ENCODE results near the gene IFNA8. TPM values are rescaled to one million over a fixed set of nuclear protein-coding genes. Genes with fewer than 3 reads are reported as not detected.

The IFNA8 gene
- total and polyA plus RNA-seq, 4 donors, result not detected

DNA sequence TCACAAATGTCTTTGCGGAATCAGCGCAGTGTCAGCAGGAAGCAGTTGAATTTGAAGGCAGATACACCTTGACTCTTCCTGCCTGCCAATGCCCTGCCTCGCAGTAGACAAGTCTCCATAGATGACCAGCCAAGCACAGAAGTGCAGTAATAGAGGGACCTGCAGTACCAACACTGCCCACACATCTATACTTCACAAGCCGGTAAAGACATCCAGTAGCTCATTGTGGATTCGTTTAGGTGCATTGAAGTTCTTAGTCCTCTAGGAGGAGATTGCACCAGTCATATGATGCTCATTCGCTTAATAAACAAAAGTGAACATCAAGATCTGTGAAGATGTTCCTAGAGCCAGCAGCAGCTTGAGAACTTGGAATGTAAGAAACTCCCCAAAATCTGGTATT, 16.6 kb upstream of the IFNA8 start:
- Histone ChIP-seq H3K27ac (ENCODE audit: low read depth in 1 of 2, low read length in 2 of 2) (no peak overlapping the region), H3K4me3 (ENCODE audit: low read length in 2 of 2) (no peak overlapping the region), H3K9me3 (ENCODE audit: control insufficient read depth, low read length) (peaks cover 1% of the 10 kb centered on the region), H3K4me1 (ENCODE audit: control insufficient read depth in 1 of 2, insufficient read depth in 2 of 2, low read length in 2 of 2) (no peaks in the 10 kb centered on the region), H3K36me3 (ENCODE audit: control insufficient read depth in 1 of 2, insufficient read depth in 2 of 2, low read length in 1 of 2) (no peaks in the 10 kb centered on the region), H3K27me3 (ENCODE audit: control insufficient read depth in 1 of 2, insufficient read depth in 2 of 2, low read length in 1 of 2) (peaks cover 0 to 3% of the 10 kb centered on the region in 2 donors)
- ATAC-seq (ENCODE audit: low FRiP score) (no peak), DNase-seq (no peak)
- intact Hi-C loops (cut with DNase I), result loop anchor here in 1 of 2 donors (5.0 kb wide), 1 partner anchor 45 kb away; no protein-coding TSS in a partner anchor
- 81 to 86% methylated on average over 6 of the region's 6 CpGs for WGBS, 2 donors

DNA sequence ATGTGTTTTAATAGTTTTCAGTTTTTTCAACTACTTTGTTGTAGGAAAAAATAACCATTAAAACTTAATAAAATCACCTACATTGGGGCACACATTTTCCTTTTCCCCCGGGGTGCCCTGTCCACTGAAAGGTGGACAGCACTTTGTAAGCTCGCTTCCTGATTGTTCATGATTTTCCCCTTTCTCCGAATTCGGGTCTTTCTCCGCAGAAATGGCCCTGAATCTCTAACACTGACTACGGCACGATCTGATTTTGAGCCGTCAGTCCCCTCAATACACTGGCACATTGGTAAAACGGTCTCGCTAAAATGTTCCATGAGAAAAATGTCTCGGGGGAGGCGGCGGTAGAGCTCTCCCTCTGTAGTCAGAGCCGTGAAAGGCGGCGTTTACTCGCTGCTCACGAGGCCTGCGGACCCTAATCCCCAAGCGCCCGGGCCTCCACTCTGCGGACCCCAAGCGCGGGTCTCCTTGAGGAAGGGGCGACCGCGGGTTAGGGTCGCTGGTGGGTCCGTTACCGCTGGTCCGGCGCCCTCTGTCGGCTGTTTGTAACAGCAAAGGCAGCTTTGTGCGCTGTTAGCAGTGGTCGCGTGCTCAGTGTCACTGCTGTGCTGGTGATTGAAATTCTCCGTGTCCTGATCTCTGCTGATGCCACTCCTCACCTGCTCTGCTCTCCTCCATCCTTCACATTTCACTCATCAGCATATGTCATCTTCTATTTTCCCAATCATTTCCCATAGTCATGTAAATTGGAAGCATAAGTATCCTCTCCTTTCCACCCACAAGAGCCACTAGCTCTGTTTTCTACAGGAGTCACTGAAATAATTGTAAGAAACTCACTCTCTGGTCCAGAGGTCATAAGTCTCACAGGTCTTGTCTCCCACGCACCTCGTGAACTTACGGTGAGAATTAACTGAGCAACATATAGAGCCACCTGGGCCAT, 12.9 kb upstream of the IFNA8 start:
- Histone ChIP-seq H3K36me3 (ENCODE audit: control insufficient read depth in 1 of 2, insufficient read depth in 2 of 2, low read length in 1 of 2) (no peaks in the 10 kb centered on the region), H3K27me3 (ENCODE audit: control insufficient read depth in 1 of 2, insufficient read depth in 2 of 2, low read length in 1 of 2) (peaks cover 0 to 6% of the 10 kb centered on the region in 2 donors), H3K9me3 (ENCODE audit: control insufficient read depth, low read length) (peaks cover 1% of the 10 kb centered on the region), H3K27ac (ENCODE audit: low read depth in 1 of 2, low read length in 2 of 2) (no peak overlapping the region), H3K4me1 (ENCODE audit: control insufficient read depth in 1 of 2, insufficient read depth in 2 of 2, low read length in 2 of 2) (no peaks in the 10 kb centered on the region), H3K4me3 (ENCODE audit: low read length in 2 of 2) (peak overlapping the region in 1 of 2 donors; percentile 37)
- peak; percentile 82 for ATAC-seq (ENCODE audit: low FRiP score)
- intact Hi-C loops (cut with DNase I), result loop anchor here (2.0 to 5.0 kb wide), 2 partner anchors 64 to 77 kb away; no protein-coding TSS in a partner anchor
- WGBS, 2 donors, result 9% methylated on average over 40 of the region's 40 CpGs
- DNase-seq, result peak; percentile 52 to 81

DNA sequence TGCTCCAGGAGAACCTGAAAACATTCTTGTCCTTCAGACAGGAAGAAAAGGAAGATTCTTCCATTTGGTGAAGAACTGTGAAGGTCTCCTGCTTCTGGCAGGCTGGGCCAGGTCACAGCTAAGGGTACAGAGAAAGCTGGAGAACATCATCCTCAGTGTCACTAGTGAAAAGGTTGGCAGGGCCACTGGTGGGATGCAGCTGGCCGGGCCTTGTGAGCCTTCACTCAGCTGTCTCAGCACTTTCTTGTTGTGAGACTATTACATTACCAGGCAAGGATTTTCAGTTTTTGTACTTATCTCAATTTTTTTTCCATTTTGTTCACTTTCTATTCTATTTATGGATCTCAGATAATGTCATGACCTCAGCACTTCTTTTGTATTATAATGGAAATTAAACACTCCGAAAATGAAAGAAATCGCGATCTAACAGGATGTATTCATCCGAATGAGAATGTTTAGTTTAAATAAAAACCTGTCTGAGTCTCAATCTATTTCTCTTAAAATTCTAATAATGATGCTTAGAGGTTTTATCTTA, 9.9 kb upstream of the IFNA8 start:
- no peaks in the 10 kb centered on the region for H3K4me1 ChIP-seq (ENCODE audit: control insufficient read depth in 1 of 2, insufficient read depth in 2 of 2, low read length in 2 of 2)
- H3K27me3 ChIP-seq (ENCODE audit: control insufficient read depth in 1 of 2, insufficient read depth in 2 of 2, low read length in 1 of 2), result peaks cover 0 to 2% of the 10 kb centered on the region in 2 donors
- no peaks in the 10 kb centered on the region for H3K36me3 ChIP-seq (ENCODE audit: control insufficient read depth in 1 of 2, insufficient read depth in 2 of 2, low read length in 1 of 2)
- WGBS, 2 donors, result 88 to 91% methylated on average over 5 of the region's 5 CpGs
- H3K9me3 ChIP-seq (ENCODE audit: control insufficient read depth, low read length), result no peaks in the 10 kb centered on the region
- no peak for ATAC-seq (ENCODE audit: low FRiP score)
- no peak for DNase-seq
- no peak overlapping the region for H3K27ac ChIP-seq (ENCODE audit: low read depth in 1 of 2, low read length in 2 of 2)
- intact Hi-C loops (cut with DNase I), result loop anchor here in 1 of 2 donors (5.0 kb wide), 1 partner anchor 67 kb away; no protein-coding TSS in a partner anchor
- H3K4me3 ChIP-seq (ENCODE audit: low read length in 2 of 2), result no peak overlapping the region

DNA sequence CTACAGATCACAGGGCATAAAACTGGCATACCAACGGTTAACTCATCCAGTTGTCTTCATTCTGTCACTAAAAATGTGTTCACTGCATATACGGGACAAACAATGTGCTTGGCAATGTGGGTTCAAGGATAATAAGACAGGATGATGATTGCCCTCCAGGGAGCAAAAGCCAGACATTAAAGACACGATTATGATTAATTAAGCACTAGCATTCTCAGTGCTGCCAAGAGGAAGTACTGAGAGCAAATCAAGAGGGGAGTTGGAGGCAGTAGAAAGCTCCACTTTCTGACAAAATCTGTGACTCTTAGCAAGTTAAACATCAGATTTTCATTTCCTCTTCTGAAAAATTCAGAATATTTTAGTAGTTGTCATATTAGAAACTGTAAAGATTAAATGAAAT, 9.0 kb upstream of the IFNA8 start:
- intact Hi-C loops (cut with DNase I), result loop anchor here in 1 of 2 donors (5.0 kb wide), 1 partner anchor 68 kb away; no protein-coding TSS in a partner anchor
- no peaks in the 10 kb centered on the region for H3K36me3 ChIP-seq (ENCODE audit: control insufficient read depth in 1 of 2, insufficient read depth in 2 of 2, low read length in 1 of 2)
- H3K9me3 ChIP-seq (ENCODE audit: control insufficient read depth, low read length), result no peaks in the 10 kb centered on the region
- H3K4me1 ChIP-seq (ENCODE audit: control insufficient read depth in 1 of 2, insufficient read depth in 2 of 2, low read length in 2 of 2), result no peaks in the 10 kb centered on the region
- DNase-seq, result no peak
- no peak overlapping the region for H3K27ac ChIP-seq (ENCODE audit: low read depth in 1 of 2, low read length in 2 of 2)
- ATAC-seq (ENCODE audit: low FRiP score), result no peak
- no peak overlapping the region for H3K4me3 ChIP-seq (ENCODE audit: low read length in 2 of 2)
- H3K27me3 ChIP-seq (ENCODE audit: control insufficient read depth in 1 of 2, insufficient read depth in 2 of 2, low read length in 1 of 2), result peaks cover 0 to 2% of the 10 kb centered on the region in 2 donors
- WGBS, 2 donors, result 36 to 43% methylated on average over 3 of the region's 3 CpGs

DNA sequence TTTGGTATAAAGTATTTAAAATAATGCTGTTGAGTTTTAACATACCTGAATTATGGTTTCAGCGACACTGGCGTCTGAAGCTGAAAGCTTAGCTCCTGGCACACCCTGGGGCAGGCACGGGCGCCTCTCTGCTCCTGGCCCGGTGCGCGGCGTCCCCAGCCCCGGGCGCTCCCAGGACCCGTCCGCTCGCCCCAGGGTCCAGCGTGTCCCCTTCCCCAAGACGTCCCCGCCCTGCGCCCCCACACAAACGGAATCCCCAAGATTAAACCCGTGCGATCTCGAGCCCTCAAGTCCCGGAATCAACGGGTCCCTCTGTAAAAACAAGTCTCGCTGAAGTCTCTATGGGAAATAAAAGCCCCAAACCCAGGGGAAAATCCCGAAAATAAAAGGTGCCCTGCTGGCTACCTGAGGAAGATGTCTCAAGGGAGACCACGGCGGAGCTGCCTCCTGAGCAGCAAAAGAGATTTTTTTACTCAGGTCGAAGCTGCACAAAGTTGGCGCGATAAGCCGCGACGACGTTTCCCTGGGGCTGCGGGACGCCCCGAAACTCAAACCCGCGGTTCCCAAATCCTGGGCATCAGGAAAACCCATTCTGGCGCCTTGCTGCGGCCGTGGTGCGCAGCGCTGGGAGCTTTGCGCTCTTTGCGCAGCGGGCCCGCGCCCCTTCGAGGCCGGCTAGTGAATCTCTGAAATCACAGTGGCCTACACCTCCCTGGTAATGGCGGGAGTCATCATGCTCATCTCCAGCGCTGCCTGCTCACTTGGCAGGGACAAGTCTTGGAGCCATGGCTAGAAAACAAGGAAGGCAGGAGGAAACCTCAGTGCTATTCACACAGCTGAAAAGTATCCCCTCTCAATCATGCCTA, 6.3 kb upstream of the IFNA8 start:
- peak; percentile 50 for ATAC-seq (ENCODE audit: low FRiP score)
- Histone ChIP-seq H3K9me3 (ENCODE audit: control insufficient read depth, low read length) (no peaks in the 10 kb centered on the region), H3K4me1 (ENCODE audit: control insufficient read depth in 1 of 2, insufficient read depth in 2 of 2, low read length in 2 of 2) (no peaks in the 10 kb centered on the region), H3K4me3 (ENCODE audit: low read length in 2 of 2) (no peak overlapping the region), H3K27ac (ENCODE audit: low read depth in 1 of 2, low read length in 2 of 2) (no peak overlapping the region), H3K27me3 (ENCODE audit: control insufficient read depth in 1 of 2, insufficient read depth in 2 of 2, low read length in 1 of 2) (peaks cover 0 to 2% of the 10 kb centered on the region in 2 donors), H3K36me3 (ENCODE audit: control insufficient read depth in 1 of 2, insufficient read depth in 2 of 2, low read length in 1 of 2) (no peaks in the 10 kb centered on the region)
- 4 to 5% methylated on average over 53 of the region's 53 CpGs for WGBS, 2 donors
- peak in 1 of 2 donors; percentile 71 for DNase-seq
- intact Hi-C loops (cut with DNase I), result no loop called here

DNA sequence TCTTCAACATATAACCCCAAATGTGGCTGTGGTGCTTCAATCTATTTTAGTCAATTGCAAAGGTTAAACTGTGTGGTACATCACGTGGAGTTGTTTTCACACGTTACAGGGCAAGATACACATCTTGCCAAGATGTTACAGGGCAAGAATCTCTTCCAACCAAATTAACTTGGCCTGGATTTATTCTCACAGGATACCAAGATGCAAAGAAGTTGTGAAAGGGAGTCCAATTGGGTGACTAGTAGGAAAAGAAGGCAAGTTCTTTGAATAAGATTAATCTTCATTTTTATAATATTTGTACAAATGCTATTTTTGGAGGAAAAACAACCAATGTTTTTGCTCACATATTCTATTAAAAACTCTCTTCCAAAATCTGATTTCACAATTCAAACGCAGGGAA, 4.8 kb upstream of the IFNA8 start:
- 5 to 6% methylated on average over 3 of the region's 3 CpGs for WGBS, 2 donors
- H3K27me3 ChIP-seq (ENCODE audit: control insufficient read depth in 1 of 2, insufficient read depth in 2 of 2, low read length in 1 of 2), result peaks cover 0 to 2% of the 10 kb centered on the region in 2 donors
- ATAC-seq (ENCODE audit: low FRiP score) (no peak), DNase-seq (no peak)
- no peak overlapping the region for H3K27ac ChIP-seq (ENCODE audit: low read depth in 1 of 2, low read length in 2 of 2)
- H3K9me3 ChIP-seq (ENCODE audit: control insufficient read depth, low read length), result no peaks in the 10 kb centered on the region
- intact Hi-C loops (cut with DNase I), result no loop called here
- H3K4me1 ChIP-seq (ENCODE audit: control insufficient read depth in 1 of 2, insufficient read depth in 2 of 2, low read length in 2 of 2), result no peaks in the 10 kb centered on the region
- H3K36me3 ChIP-seq (ENCODE audit: control insufficient read depth in 1 of 2, insufficient read depth in 2 of 2, low read length in 1 of 2), result no peaks in the 10 kb centered on the region
- H3K4me3 ChIP-seq (ENCODE audit: low read length in 2 of 2), result no peak overlapping the region

DNA sequence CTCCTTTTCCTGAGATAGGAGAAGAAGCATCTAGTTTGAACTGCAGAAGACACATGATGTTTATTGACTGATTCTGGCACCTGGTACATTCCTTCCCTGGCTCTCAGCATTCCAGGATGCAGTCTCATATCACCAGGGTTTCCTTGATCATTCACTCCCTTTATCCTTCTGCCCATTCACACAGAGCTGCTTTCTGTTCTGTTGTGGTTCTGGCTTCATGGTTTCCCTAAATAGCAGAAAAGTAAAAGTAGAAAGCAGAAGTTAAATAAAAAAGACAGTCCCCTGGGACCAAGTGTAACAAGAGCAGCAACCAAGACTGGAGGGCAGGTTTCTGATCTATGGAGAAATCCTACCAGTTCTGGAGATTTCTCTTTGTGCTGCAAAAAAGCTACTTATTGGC, 3.2 kb downstream of the IFNA8 start:
- H3K27me3 ChIP-seq (ENCODE audit: control insufficient read depth in 1 of 2, insufficient read depth in 2 of 2, low read length in 1 of 2), result no peaks in the 10 kb centered on the region
- no peaks in the 10 kb centered on the region for H3K36me3 ChIP-seq (ENCODE audit: control insufficient read depth in 1 of 2, insufficient read depth in 2 of 2, low read length in 1 of 2)
- H3K4me3 ChIP-seq (ENCODE audit: low read length in 2 of 2), result no peak overlapping the region
- H3K27ac ChIP-seq (ENCODE audit: low read depth in 1 of 2, low read length in 2 of 2), result no peak overlapping the region
- H3K9me3 ChIP-seq (ENCODE audit: control insufficient read depth, low read length), result no peaks in the 10 kb centered on the region
- ATAC-seq (ENCODE audit: low FRiP score), result no peak
- DNase-seq, result no peak
- intact Hi-C loops (cut with DNase I), result no loop called here
- no peaks in the 10 kb centered on the region for H3K4me1 ChIP-seq (ENCODE audit: control insufficient read depth in 1 of 2, insufficient read depth in 2 of 2, low read length in 2 of 2)

DNA sequence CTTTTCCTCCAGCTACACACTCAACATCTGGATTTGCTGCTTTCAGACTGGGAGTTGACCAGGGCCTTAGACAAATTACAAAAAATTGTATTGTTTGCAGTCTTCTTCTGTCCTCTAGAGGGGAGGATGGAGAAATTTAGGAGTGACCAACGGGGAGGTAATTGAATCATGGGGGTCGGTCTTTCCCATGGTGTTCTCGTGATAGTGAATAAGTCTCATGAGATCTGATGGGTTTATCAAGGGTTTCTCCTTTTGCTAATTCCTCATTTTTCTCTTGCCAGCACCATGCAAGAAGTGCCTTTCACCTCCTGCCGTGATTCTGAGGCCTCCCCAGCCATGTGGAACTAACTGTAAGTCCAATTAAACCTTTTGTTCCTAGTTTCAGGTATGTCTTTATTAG, 4.2 kb downstream of the IFNA8 start:
- Histone ChIP-seq H3K9me3 (ENCODE audit: control insufficient read depth, low read length) (no peaks in the 10 kb centered on the region), H3K4me1 (ENCODE audit: control insufficient read depth in 1 of 2, insufficient read depth in 2 of 2, low read length in 2 of 2) (no peaks in the 10 kb centered on the region), H3K4me3 (ENCODE audit: low read length in 2 of 2) (no peak overlapping the region), H3K27me3 (ENCODE audit: control insufficient read depth in 1 of 2, insufficient read depth in 2 of 2, low read length in 1 of 2) (no peaks in the 10 kb centered on the region), H3K27ac (ENCODE audit: low read depth in 1 of 2, low read length in 2 of 2) (no peak overlapping the region), H3K36me3 (ENCODE audit: control insufficient read depth in 1 of 2, insufficient read depth in 2 of 2, low read length in 1 of 2) (no peaks in the 10 kb centered on the region)
- ATAC-seq (ENCODE audit: low FRiP score), result no peak
- 76 to 87% methylated on average over 4 of the region's 4 CpGs for WGBS, 2 donors
- intact Hi-C loops (cut with DNase I), result no loop called here
- DNase-seq, result no peak

Measured in aorta (tissue), 5 donors.